ENCODE results near the gene RARS1.

DNA sequence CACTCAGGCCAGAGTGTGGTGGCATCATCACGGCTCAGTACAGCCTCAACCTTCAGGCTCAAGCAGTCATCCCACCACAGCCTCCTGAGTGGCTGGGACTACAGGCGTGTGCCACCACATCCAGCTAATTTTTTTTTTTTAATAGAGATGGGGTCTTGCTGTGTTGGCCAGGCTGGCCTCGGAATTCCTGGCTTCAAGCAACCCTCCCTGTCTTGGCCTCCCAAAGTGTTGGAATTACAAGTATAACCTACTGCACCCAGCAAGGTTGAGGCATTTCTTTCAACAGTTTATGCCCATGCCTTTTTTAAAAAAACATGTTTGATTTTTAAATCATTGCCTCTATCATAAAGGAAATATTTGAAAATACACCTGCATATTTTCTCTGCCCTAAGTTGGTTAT is 2.8 kb downstream of the RARS1 start:
- TF ChIP-seq POLR2A (IDR thresholded peaks at IDR 0.05) (no peak), EP300 (IDR thresholded peaks at IDR 0.05) (no peak)
- TF ChIP-seq, protein P1, sequence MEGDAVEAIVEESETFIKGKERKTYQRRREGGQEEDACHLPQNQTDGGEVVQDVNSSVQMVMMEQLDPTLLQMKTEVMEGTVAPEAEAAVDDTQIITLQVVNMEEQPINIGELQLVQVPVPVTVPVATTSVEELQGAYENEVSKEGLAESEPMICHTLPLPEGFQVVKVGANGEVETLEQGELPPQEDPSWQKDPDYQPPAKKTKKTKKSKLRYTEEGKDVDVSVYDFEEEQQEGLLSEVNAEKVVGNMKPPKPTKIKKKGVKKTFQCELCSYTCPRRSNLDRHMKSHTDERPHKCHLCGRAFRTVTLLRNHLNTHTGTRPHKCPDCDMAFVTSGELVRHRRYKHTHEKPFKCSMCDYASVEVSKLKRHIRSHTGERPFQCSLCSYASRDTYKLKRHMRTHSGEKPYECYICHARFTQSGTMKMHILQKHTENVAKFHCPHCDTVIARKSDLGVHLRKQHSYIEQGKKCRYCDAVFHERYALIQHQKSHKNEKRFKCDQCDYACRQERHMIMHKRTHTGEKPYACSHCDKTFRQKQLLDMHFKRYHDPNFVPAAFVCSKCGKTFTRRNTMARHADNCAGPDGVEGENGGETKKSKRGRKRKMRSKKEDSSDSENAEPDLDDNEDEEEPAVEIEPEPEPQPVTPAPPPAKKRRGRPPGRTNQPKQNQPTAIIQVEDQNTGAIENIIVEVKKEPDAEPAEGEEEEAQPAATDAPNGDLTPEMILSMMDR (IDR thresholded peaks at IDR 0.05) = no peak
